Keratinocyte (primary cell): ENCODE results near the gene RGS6. TPM values are rescaled to one million over a fixed set of nuclear protein-coding genes. Genes with fewer than 3 reads are reported as not detected.

ENCODE experiments used
- DNase-seq: peaks from one replicate; pipeline ENCODE4 v3.0.0-alpha.2; 2011; ENCODE audit warnings: low read depth, missing footprints, low spot score
- FAIRE-seq: peaks from 2 replicates; lab custom pipeline; 2011; peaks lifted over from hg19 to GRCh38; lab: Jason Lieb, UNC
- H2AFZ ChIP-seq: 2 replicates; pipeline ENCODE4 v1.6.0; 2012; ENCODE audit warnings: low read length, control low read depth, inconsistent platforms; ENCODE audit not compliant: control insufficient read depth
- H3K27ac ChIP-seq: 2 replicates; pipeline ENCODE4 v1.5.1; 2011; ENCODE audit warnings: low read length; ENCODE audit not compliant: control insufficient read depth, insufficient read depth
- H3K27me3 ChIP-seq: 3 replicates; pipeline ENCODE4 v1.6.0; 2011; ENCODE audit warnings: low read length; ENCODE audit not compliant: control insufficient read depth, insufficient read depth; ENCODE audit errors: extremely low read depth
- H3K36me3 ChIP-seq, 2 experiments: 2 replicates in 1 of 2; 3 replicates in 1 of 2; pipeline ENCODE4 v1.5.1; 2011; ENCODE audit warnings: low read length in 2 of 2, mild to moderate bottlenecking in 1 of 2; ENCODE audit not compliant: control insufficient read depth in 2 of 2, insufficient read depth in 2 of 2; ENCODE audit errors: extremely low read depth in 1 of 2
- H3K4me1 ChIP-seq: 3 replicates; pipeline ENCODE4 v1.5.1; 2011; ENCODE audit warnings: low read length; ENCODE audit not compliant: control insufficient read depth, insufficient read depth; ENCODE audit errors: extremely low read depth
- H3K4me2 ChIP-seq: 3 replicates; pipeline ENCODE4 v1.6.0; 2011; ENCODE audit warnings: low read depth, low read length; ENCODE audit not compliant: control insufficient read depth, insufficient read depth; ENCODE audit errors: extremely low read depth
- H3K4me3 ChIP-seq, 3 experiments: fragments of 200-600 bp in 1 of 3; sonication (generic) in 1 of 3; 2 replicates in 2 of 3; 3 replicates in 1 of 3; pipeline ENCODE4 v1.5.1; 2011 to 2016; ENCODE audit warnings: low read length in 3 of 3, mild to moderate bottlenecking in 3 of 3, control low read depth in 2 of 3, inconsistent platforms in 1 of 3, low read depth in 1 of 3, mixed read lengths in 1 of 3, mixed run types in 1 of 3, moderate library complexity in 1 of 3; ENCODE audit not compliant: control insufficient read depth in 2 of 3, insufficient read depth in 2 of 3; ENCODE audit errors: extremely low read depth in 1 of 3
- H3K79me2 ChIP-seq: 2 replicates; pipeline ENCODE4 v1.6.0; 2012; ENCODE audit warnings: low read length; ENCODE audit not compliant: control insufficient read depth, insufficient read depth
- H3K9ac ChIP-seq: 3 replicates; pipeline ENCODE4 v1.6.0; 2011; ENCODE audit warnings: low read length; ENCODE audit not compliant: control insufficient read depth, insufficient read depth; ENCODE audit errors: extremely low read depth
- H3K9me1 ChIP-seq: 3 replicates; pipeline ENCODE4 v1.6.0; 2011; ENCODE audit warnings: low read length; ENCODE audit not compliant: control insufficient read depth, insufficient read depth; ENCODE audit errors: extremely low read depth
- H3K9me3 ChIP-seq: 2 replicates; pipeline ENCODE4 v1.5.1; 2012; ENCODE audit warnings: low read depth, low read length; ENCODE audit not compliant: control insufficient read depth
- H4K20me1 ChIP-seq: 3 replicates; pipeline ENCODE4 v1.6.0; 2011; ENCODE audit warnings: low read length; ENCODE audit not compliant: control insufficient read depth, insufficient read depth; ENCODE audit errors: extremely low read depth
- EZH2 ChIP-seq: IDR thresholded peaks from one replicate; pipeline ENCODE4 v1.6.1; 2012; ENCODE audit warnings: inconsistent platforms, mild to moderate bottlenecking, low read length, moderate library complexity
- dilution Hi-C: fragments of 300-500 bp; cut with MboI; formaldehyde crosslinking; loops from one replicate; pipeline ENCODE4 v1.7.0; 2020; ENCODE audit warnings: low sequenced_read_pairs; ENCODE audit not compliant: extremely low pct_ligation_motif_present
- polyA plus RNA-seq, 5 experiments: library from polyadenylated mRNA; depleted of rRNA in 3 of 5; stranded (reverse) in 3 of 5; stranded (forward) in 1 of 5; unstranded in 1 of 5; fragments of >200 nt; gene quantifications; 1 replicate in 1 of 5; 2 replicates in 3 of 5; 3 replicates in 1 of 5; pipeline versions ENCODE4 v1.2.1 to v1.2.3, GENCODE V29; 2011 to 2012; ENCODE audit warnings: missing spikeins in 2 of 5, low read depth in 1 of 5, low replicate concordance in 1 of 5
- TF ChIP-seq, protein P1 (sequence below), 3 experiments: IDR thresholded peaks in 1 of 3; conservative IDR thresholded peaks in 1 of 3; optimal IDR thresholded peaks in 1 of 3; 2 replicates in 2 of 3; 3 replicates in 1 of 3; pipeline versions ENCODE3 to v1.5.1; 2011; ENCODE audit warnings: low read length in 3 of 3, mild to moderate bottlenecking in 3 of 3, moderate library complexity in 2 of 3, control low read depth in 1 of 3, inconsistent platforms in 1 of 3; ENCODE audit not compliant: insufficient read depth in 2 of 3; ENCODE audit errors: extremely low read depth in 1 of 3

RGS6 gene
- polyA plus RNA-seq, 1 donor (not counting 4 experiments of a cell fraction or from before 2014, with no cell fraction given), result not detected

DNA sequence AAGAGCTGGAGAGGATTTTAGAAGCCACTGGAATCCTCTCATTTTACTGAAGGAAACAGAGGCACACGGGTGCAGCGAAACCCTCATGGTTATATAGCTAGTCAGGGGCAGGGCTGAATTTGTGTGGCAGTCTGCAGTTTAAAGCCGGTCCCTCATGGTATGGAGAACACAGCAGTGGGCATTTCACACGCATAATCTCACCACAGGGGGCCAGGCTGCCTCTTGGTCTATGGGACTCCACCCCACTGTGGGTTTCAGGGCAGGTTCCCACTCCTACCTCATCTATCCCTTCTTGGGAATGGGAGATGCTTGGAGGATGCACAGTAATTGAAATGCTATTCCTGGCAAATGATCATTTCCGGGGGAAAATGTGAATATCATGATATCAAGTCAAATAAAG is 400.6 kb downstream of the RGS6 start:
- H2AFZ ChIP-seq, result no peak overlapping the region
- no peaks in the 10 kb centered on the region for H3K79me2 ChIP-seq
- DNase-seq (no peak), FAIRE-seq (no peak)
- no peaks in the 10 kb centered on the region for H3K4me1 ChIP-seq
- H3K4me2 ChIP-seq, result no peak overlapping the region
- dilution Hi-C loops, result no loop called here
- H3K9me3 ChIP-seq, result no peaks in the 10 kb centered on the region
- H4K20me1 ChIP-seq, result no peaks in the 10 kb centered on the region
- H3K4me3 ChIP-seq, result no peak overlapping the region
- TF ChIP-seq, protein P1, sequence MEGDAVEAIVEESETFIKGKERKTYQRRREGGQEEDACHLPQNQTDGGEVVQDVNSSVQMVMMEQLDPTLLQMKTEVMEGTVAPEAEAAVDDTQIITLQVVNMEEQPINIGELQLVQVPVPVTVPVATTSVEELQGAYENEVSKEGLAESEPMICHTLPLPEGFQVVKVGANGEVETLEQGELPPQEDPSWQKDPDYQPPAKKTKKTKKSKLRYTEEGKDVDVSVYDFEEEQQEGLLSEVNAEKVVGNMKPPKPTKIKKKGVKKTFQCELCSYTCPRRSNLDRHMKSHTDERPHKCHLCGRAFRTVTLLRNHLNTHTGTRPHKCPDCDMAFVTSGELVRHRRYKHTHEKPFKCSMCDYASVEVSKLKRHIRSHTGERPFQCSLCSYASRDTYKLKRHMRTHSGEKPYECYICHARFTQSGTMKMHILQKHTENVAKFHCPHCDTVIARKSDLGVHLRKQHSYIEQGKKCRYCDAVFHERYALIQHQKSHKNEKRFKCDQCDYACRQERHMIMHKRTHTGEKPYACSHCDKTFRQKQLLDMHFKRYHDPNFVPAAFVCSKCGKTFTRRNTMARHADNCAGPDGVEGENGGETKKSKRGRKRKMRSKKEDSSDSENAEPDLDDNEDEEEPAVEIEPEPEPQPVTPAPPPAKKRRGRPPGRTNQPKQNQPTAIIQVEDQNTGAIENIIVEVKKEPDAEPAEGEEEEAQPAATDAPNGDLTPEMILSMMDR (optimal IDR thresholded peaks at IDR 0.05 in 1 of 3, IDR thresholded peaks at IDR 0.05 in 1 of 3, conservative IDR thresholded peaks at IDR 0.05 in 1 of 3; ENCODE audit: extremely low read depth in 1 of 3, insufficient read depth in 2 of 3, low read length in 3 of 3), result no peak
- TF ChIP-seq EZH2, result no peak
- no peak overlapping the region for H3K27ac ChIP-seq
- H3K27me3 ChIP-seq, result no peaks in the 10 kb centered on the region
- no peaks in the 10 kb centered on the region for H3K9me1 ChIP-seq
- no peaks in the 10 kb centered on the region for H3K36me3 ChIP-seq
- H3K9ac ChIP-seq, result no peak overlapping the region

DNA sequence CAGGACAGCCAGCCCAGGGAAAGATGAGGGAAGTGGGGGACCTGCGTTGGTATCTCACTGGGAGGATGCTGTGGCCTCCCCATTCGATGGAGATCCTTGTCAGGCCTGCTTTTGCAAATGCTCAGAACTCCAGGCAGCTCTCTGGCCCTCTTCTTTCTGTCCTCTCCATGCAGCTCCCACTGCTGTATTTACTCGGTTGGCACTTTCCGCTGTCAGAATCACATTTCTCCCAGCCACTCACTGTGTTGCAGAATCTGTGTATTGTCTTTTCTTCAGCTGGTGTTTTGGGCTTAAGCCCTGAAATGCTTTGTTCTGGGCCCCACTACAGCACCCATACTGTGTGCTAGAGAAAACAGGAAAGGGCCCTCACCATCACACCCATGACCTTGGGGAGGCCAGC is 401.1 kb downstream of the RGS6 start:
- H3K79me2 ChIP-seq, result no peaks in the 10 kb centered on the region
- no peak overlapping the region for H2AFZ ChIP-seq
- H3K9me1 ChIP-seq, result no peaks in the 10 kb centered on the region
- H3K27ac ChIP-seq, result no peak overlapping the region
- H3K9me3 ChIP-seq, result no peaks in the 10 kb centered on the region
- FAIRE-seq (no peak), DNase-seq (no peak)
- no peaks in the 10 kb centered on the region for H3K27me3 ChIP-seq
- TF ChIP-seq, protein P1 (optimal IDR thresholded peaks at IDR 0.05 in 1 of 3, IDR thresholded peaks at IDR 0.05 in 1 of 3, conservative IDR thresholded peaks at IDR 0.05 in 1 of 3; ENCODE audit: extremely low read depth in 1 of 3, insufficient read depth in 2 of 3, low read length in 3 of 3), result no peak
- TF ChIP-seq EZH2, result no peak
- H3K4me1 ChIP-seq, result no peaks in the 10 kb centered on the region
- no peak overlapping the region for H3K4me2 ChIP-seq
- H3K4me3 ChIP-seq, result no peak overlapping the region
- dilution Hi-C loops, result no loop called here
- no peak overlapping the region for H3K9ac ChIP-seq
- no peaks in the 10 kb centered on the region for H3K36me3 ChIP-seq
- H4K20me1 ChIP-seq, result no peaks in the 10 kb centered on the region
